ENCODE measurements around the gene TFDP3.

Gene TFDP3

GRCh38 chrX:133185119-133185518 is 33.0 kb downstream of the TFDP3 start:
- DNase-seq, result no peak

- DNase-seq, result no peak
Observed at GRCh38 chrX:133183806-133184205, 34.3 kb downstream of the TFDP3 start.

GRCh38 chrX:133179500-133179899 is 38.7 kb downstream of the TFDP3 start:
- no peak for DNase-seq

GRCh38 chrX:133177202-133177601 is 41.0 kb downstream of the TFDP3 start:
- no peak for DNase-seq

GRCh38 chrX:133175605-133176004 is 42.5 kb downstream of the TFDP3 start:
- DNase-seq, result no peak

GRCh38 chrX:133175162-133175561 is 43.0 kb downstream of the TFDP3 start:
- no peak for DNase-seq

GRCh38 chrX:133171962-133172708 is 46.0 kb downstream of the TFDP3 start:
- DNase-seq, result no peak
